K562 (cell line): ENCODE measurements around the gene DGCR8. TPM values are rescaled to one million over a fixed set of nuclear protein-coding genes. Genes with fewer than 3 reads are reported as not detected.

Experiments used
- ATAC-seq: fragments of 200-7000 bp; cut with Tn5 transposase; 3 replicates; pipeline ENCODE4 v1.9.1; 2020; ENCODE audit warnings: moderate library complexity
- BruUV-seq: library from RNA; stranded (reverse); fragments of 400-500 nt; replicated peaks from 2 replicates; lab custom pipeline; 2021; lab: Mats Ljungman, UMichigan
- CTCF ChIA-PET: fragments of 300-600 bp; formaldehyde crosslinking; extraction: SDS; loops from one replicate; lab custom pipeline; 2021; ENCODE audit warnings: low intra/inter-chr PET ratio; lab: Yijun Ruan, JAX
- POLR2A ChIA-PET: fragments of 300-600, 350-650 bp; sonication (Branson Sonifier 250); formaldehyde crosslinking; extraction: SDS; loops from one replicate; lab custom pipeline; 2021; ENCODE audit warnings: antibody characterized with exemption, inconsistent platforms; lab: Yijun Ruan, JAX
- DNase-seq, 4 experiments: peaks; one replicate each; pipeline versions ENCODE4 v3.0.0 to v3.0.0-alpha.2; 2011 to 2018; ENCODE audit warnings: low spot score in 3 of 4, mixed read lengths in 3 of 4; ENCODE audit errors: extremely low read depth in 1 of 4
- FAIRE-seq: peaks from 2 replicates; lab custom pipeline; 2011; peaks lifted over from hg19 to GRCh38; lab: Jason Lieb, UNC
- H2AFZ ChIP-seq: 2 replicates; pipeline ENCODE4 v1.6.0; 2011; ENCODE audit warnings: low read depth, low read length, control low read depth, inconsistent platforms
- H3K27ac ChIP-seq: fragments of 200-600 bp; 3 replicates; pipeline ENCODE4 v1.8.0; 2011; ENCODE audit warnings: low read depth, mild to moderate bottlenecking, control low read depth, inconsistent platforms, low read length, moderate library complexity, mixed read lengths; ENCODE audit errors: extremely low read depth
- H3K27me3 ChIP-seq, 2 experiments: fragments of 300-600 bp in 1 of 2; 2 replicates in 1 of 2; 3 replicates in 1 of 2; pipeline versions ENCODE4 v1.6.0 to v1.8.0; 2011; ENCODE audit warnings: inconsistent platforms in 2 of 2, low read length in 2 of 2, mild to moderate bottlenecking in 1 of 2, mixed read lengths in 1 of 2, moderate library complexity in 1 of 2; ENCODE audit not compliant: control insufficient read depth in 2 of 2, insufficient read depth in 2 of 2
- H3K36me3 ChIP-seq: fragments of 300-600 bp; 3 replicates; pipeline ENCODE4 v1.8.0; 2011; ENCODE audit warnings: mild to moderate bottlenecking, low read length, inconsistent platforms; ENCODE audit not compliant: control insufficient read depth, insufficient read depth
- H3K4me1 ChIP-seq, 2 experiments: fragments of 200-600 bp in 1 of 2; replicated peaks in 1 of 2; 2 replicates in 1 of 2; 3 replicates in 1 of 2; pipeline versions ENCODE4 v1.5.1 to v1.8.0; 2011; ENCODE audit warnings: inconsistent platforms in 2 of 2, low read length in 2 of 2, mild to moderate bottlenecking in 1 of 2, mixed read lengths in 1 of 2, moderate library complexity in 1 of 2; ENCODE audit not compliant: control insufficient read depth in 2 of 2, insufficient read depth in 2 of 2
- H3K4me2 ChIP-seq: 2 replicates; pipeline ENCODE4 v1.6.1; 2011; ENCODE audit warnings: low read length, control low read depth, inconsistent platforms, mixed read lengths; ENCODE audit not compliant: insufficient read depth
- H3K4me3 ChIP-seq: fragments of 200-600 bp; sonication (generic), shearing (Covaris generic); 2 replicates; pipeline ENCODE4 v1.5.1; 2016; ENCODE audit warnings: control low read depth, inconsistent platforms
- H3K79me2 ChIP-seq: fragments of 200-600 bp; 3 replicates; pipeline ENCODE4 v1.8.0; 2011; ENCODE audit warnings: low read length, inconsistent platforms; ENCODE audit not compliant: control insufficient read depth, insufficient read depth
- H3K9ac ChIP-seq, 2 experiments: 2 replicates each; pipeline versions ENCODE4 v1.6.0 to v1.6.1; 2011; ENCODE audit warnings: low read depth in 2 of 2, low read length in 2 of 2, control low read depth in 1 of 2, inconsistent platforms in 1 of 2, mild to moderate bottlenecking in 1 of 2, mixed read lengths in 1 of 2; ENCODE audit not compliant: insufficient read depth in 1 of 2
- H3K9me1 ChIP-seq: one replicate; pipeline ENCODE4 v1.6.0; 2011; ENCODE audit warnings: inconsistent platforms, mild to moderate bottlenecking, low read length, moderate library complexity; ENCODE audit not compliant: control insufficient read depth, insufficient read depth
- H3K9me3 ChIP-seq: replicated peaks from 2 replicates; pipeline ENCODE4 v1.5.1; 2011; ENCODE audit warnings: low read depth, low read length, inconsistent platforms; ENCODE audit not compliant: control insufficient read depth, insufficient read depth
- H4K20me1 ChIP-seq: replicated peaks from 2 replicates; pipeline ENCODE4 v1.6.1; 2011; ENCODE audit warnings: low read length, inconsistent platforms, mixed read lengths; ENCODE audit not compliant: control insufficient read depth, insufficient read depth
- CBX3 ChIP-seq, 2 experiments: IDR thresholded peaks; 1 replicate in 1 of 2; 2 replicates in 1 of 2; pipeline ENCODE4 v1.6.1; 2012; ENCODE audit warnings: inconsistent platforms in 2 of 2, low read length in 2 of 2, borderline replicate concordance in 1 of 2, control low read depth in 1 of 2
- MAFF ChIP-seq: IDR thresholded peaks from 2 replicates; pipeline ENCODE4 v1.6.1; 2012; ENCODE audit warnings: low read length, improper control_type of control experiment
- MAFG ChIP-seq: fragments of 450-650 bp; conservative IDR thresholded peaks from 2 replicates; pipeline ENCODE4 v1.6.1; 2016; ENCODE audit warnings: missing genetic modification characterization, missing compliant biosample characterization
- MYC ChIP-seq, 2 experiments: fragments of 250-450 bp in 1 of 2; sonication (Bioruptor Pico) in 1 of 2; IDR thresholded peaks; 2 replicates each; pipeline versions ENCODE4 v1.5.1 to v1.6.1; 2012 to 2021; ENCODE audit warnings: low read depth in 2 of 2, borderline replicate concordance in 1 of 2, improper control_type of control experiment in 1 of 2, low read length in 1 of 2, mild to moderate bottlenecking in 1 of 2, moderate library complexity in 1 of 2
- POLR2G ChIP-seq: fragments of 200-400 bp; formaldehyde crosslinking; IDR thresholded peaks from 2 replicates; pipeline ENCODE4 v1.6.1; 2017; ENCODE audit warnings: low read depth, mild to moderate bottlenecking, antibody characterized with exemption, low read length, moderate library complexity
- POLR3A ChIP-seq: IDR thresholded peaks from 2 replicates; pipeline ENCODE4 v1.6.1; 2011; ENCODE audit warnings: borderline replicate concordance, mild to moderate bottlenecking, moderate library complexity; ENCODE audit not compliant: insufficient read length, insufficient read depth; ENCODE audit errors: extremely low read depth
- TBL1XR1 ChIP-seq, 2 experiments: IDR thresholded peaks; 2 replicates each; pipeline ENCODE4 v1.6.1; 2012; ENCODE audit warnings: improper control_type of control experiment in 2 of 2, low read length in 2 of 2, mild to moderate bottlenecking in 1 of 2
- TEAD4 ChIP-seq, 2 experiments: sonication (generic) in 1 of 2; formaldehyde crosslinking in 1 of 2; IDR thresholded peaks; 2 replicates each; pipeline versions ENCODE4 v1.6.1 to v1.8.0; 2012 to 2022; ENCODE audit warnings: borderline replicate concordance in 1 of 2, inconsistent platforms in 1 of 2, low read length in 1 of 2, mild to moderate bottlenecking in 1 of 2, missing genetic modification reagents in 1 of 2
- TSC22D4 ChIP-seq: fragments of 450-650 bp; IDR thresholded peaks from 2 replicates; pipeline ENCODE4 v1.6.1; 2016; ENCODE audit warnings: missing genetic modification characterization, missing biosample characterization, control low read depth
- YY1 ChIP-seq, 3 experiments: IDR thresholded peaks; 2 replicates each; pipeline ENCODE4 v1.6.1; 2011; ENCODE audit warnings: low read length in 2 of 3, mild to moderate bottlenecking in 2 of 3, moderate library complexity in 2 of 3, borderline replicate concordance in 1 of 3, control low read depth in 1 of 3, low read depth in 1 of 3; ENCODE audit not compliant: insufficient read depth in 3 of 3, insufficient replicate concordance in 2 of 3, control insufficient read depth in 1 of 3, insufficient read length in 1 of 3; ENCODE audit errors: extremely low read depth in 1 of 3
- ZKSCAN3 ChIP-seq: fragments of 250-450 bp; sonication (Bioruptor Pico); IDR thresholded peaks from 2 replicates; pipeline ENCODE4 v1.4.0; 2020
- ZNF280A ChIP-seq: fragments of 450-650 bp; IDR thresholded peaks from 2 replicates; pipeline ENCODE4 v1.6.1; 2018; ENCODE audit warnings: mild to moderate bottlenecking, low read depth; ENCODE audit not compliant: partially characterized antibody
- ZNF699 ChIP-seq: fragments of 250-450 bp; sonication (Bioruptor Pico); IDR thresholded peaks from 2 replicates; pipeline ENCODE4 v1.8.0; 2021; ENCODE audit warnings: mild to moderate bottlenecking, moderate library complexity; ENCODE audit not compliant: insufficient replicate concordance
- WGBS: fragments of 100-300 bp; shearing (Covaris generic); methylation state at CpG from one replicate; pipeline ENCODE4 v1.1.6; 2016; ENCODE audit warnings: low coverage, mixed read lengths; ENCODE audit not compliant: insufficient coverage; ENCODE audit errors: missing lambda C conversion rate; 5-methylcytosine and 5-hydroxymethylcytosine counted together
- in situ Hi-C: fragments of 300-500 bp; cut with MboI; formaldehyde crosslinking; loops from 4 replicates; pipeline ENCODE4 v1.15.0; 2018; ENCODE audit warnings: inconsistent platforms, mixed read lengths
- intact Hi-C: fragments of 100-400 bp; cut with micrococcal nuclease; formaldehyde crosslinking; loops from 2 replicates; pipeline ENCODE4 v1.14.2; 2022
- polyA plus RNA-seq, 8 experiments: library from polyadenylated mRNA; depleted of rRNA in 4 of 8; stranded (reverse) in 5 of 8; unstranded in 3 of 8; fragments of >200 nt; fragmentation: Nextera tagmentation in 2 of 8; fragmentation: Illumina TruSeq in 1 of 8; extraction: Ambion mirVana in 2 of 8; extraction: Trizol in 1 of 8; gene quantifications; 2 replicates each; pipeline versions ENCODE4 v1.2.1 to v1.2.3, GENCODE V29; 2011 to 2014; ENCODE audit warnings: inconsistent platforms in 1 of 8, missing spikeins in 1 of 8
- total RNA-seq, 7 experiments: library from RNA; depleted of rRNA in 6 of 7; stranded (reverse); fragments of >200 nt in 6 of 7; fragmentation: Illumina TruSeq in 2 of 7; extraction: Trizol in 2 of 7; gene quantifications; 2 replicates each; pipeline versions ENCODE4 v1.2.1 to v1.2.3, GENCODE V29; 2011 to 2021; ENCODE audit warnings: low replicate concordance in 1 of 7
- TF ChIP-seq, protein P1 (sequence below): sonication (generic); formaldehyde crosslinking; IDR thresholded peaks from 2 replicates; pipeline ENCODE4 v1.9.0; 2022; ENCODE audit warnings: mild to moderate bottlenecking, missing genetic modification reagents
- TF ChIP-seq, protein P2 (sequence below), 2 experiments: IDR thresholded peaks; 2 replicates each; pipeline ENCODE4 v1.6.1; 2011; ENCODE audit warnings: borderline replicate concordance in 1 of 2, control low read depth in 1 of 2, low read depth in 1 of 2, low read length in 1 of 2, mild to moderate bottlenecking in 1 of 2, mixed read lengths in 1 of 2, moderate library complexity in 1 of 2; ENCODE audit not compliant: insufficient read depth in 1 of 2, insufficient read length in 1 of 2, poor library complexity in 1 of 2, severe bottlenecking in 1 of 2; ENCODE audit errors: extremely low read depth in 1 of 2

Gene DGCR8
- total and polyA plus RNA-seq, 9 of the 15 experiments (the other 6 are each of a cell fraction or from before 2014, with no cell fraction given), result 5.9 to 144 (median 80.1) TPM

DNA sequence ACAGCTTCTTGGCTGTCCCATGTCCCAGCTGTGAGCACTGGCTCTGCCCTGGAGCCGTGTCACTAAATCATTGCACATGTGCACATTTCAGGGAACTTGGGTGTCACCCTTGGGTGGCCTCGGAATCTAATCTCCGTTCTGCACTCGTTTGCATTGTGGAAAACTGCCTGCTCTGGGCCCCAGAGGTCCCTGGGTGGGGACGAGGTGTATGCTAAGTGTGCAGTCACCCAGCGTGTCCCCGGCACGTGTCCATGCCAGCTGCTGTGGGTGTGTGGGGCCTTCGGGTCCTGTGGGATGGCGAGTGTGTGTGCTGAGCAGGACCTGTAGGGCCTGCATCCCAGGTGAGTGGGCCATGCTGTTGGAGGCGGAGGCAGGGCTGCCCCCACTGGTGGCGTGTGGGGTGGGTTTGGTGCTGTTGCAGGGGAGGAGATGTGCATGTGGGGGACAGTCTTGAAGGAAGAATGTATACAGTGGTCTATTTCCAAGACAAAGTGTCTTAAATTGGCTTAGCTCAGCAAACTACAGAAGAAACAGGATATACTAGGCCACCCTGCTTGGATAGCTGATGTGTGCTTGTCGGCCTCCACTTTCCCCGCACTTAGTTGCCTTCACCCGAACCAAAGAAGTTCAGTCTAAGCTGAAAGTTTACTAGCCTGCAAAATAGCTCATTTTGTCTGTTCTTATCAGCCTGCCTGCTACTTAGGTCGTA is 44.5 kb upstream of the DGCR8 start:
- Histone ChIP-seq H2AFZ (no peak overlapping the region), H3K9me3 (no peaks in the 10 kb centered on the region), H3K79me2 (peaks cover 50% of the 10 kb centered on the region), H3K4me2 (no peak overlapping the region), H3K9me1 (peaks cover 16% of the 10 kb centered on the region), H3K27me3 (no peaks in the 10 kb centered on the region), H3K27ac (no peak overlapping the region), H3K4me1 (peaks cover 11 to 63% of the 10 kb centered on the region in 2 experiments; a peak in 4 of 5 replicates), H3K36me3 (peaks cover 78% of the 10 kb centered on the region; the same call in 2 of the 3 replicates), H3K9ac (peak overlapping the region in 1 of 2 experiments; percentile 86; a peak in 3 of 4 replicates), H4K20me1 (peaks cover 66% of the 10 kb centered on the region), H3K4me3 (no peak overlapping the region)
- in situ Hi-C loops, result no loop called here
- no TSS peak for BruUV-seq
- ATAC-seq (peak; percentile 64), DNase-seq (peak in 2 of 4 experiments; percentile 77 to 82), FAIRE-seq (peak; percentile 60)
- intact Hi-C loops, result no loop called here
- WGBS, result 47% methylated on average over 16 of the region's 16 CpGs
- ChIA-PET CTCF (no interaction called here), POLR2A (interaction anchor here (0.6 to 6.4 kb wide), 20 partner anchors 8 to 1560 kb away, joined by 3 to 54 read pairs (median 4); partner anchors contain the start of genes TANGO2 and TRMT2A)
- TF ChIP-seq, protein P1, sequence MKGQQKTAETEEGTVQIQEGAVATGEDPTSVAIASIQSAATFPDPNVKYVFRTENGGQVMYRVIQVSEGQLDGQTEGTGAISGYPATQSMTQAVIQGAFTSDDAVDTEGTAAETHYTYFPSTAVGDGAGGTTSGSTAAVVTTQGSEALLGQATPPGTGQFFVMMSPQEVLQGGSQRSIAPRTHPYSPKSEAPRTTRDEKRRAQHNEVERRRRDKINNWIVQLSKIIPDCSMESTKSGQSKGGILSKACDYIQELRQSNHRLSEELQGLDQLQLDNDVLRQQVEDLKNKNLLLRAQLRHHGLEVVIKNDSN (CRISPR knock-in tag), result no peak
- TF ChIP-seq ZNF280A (no peak), CBX3 (IDR thresholded peaks at IDR 0.05; ENCODE audit: borderline replicate concordance in 1 of 2, low read length in 2 of 2) (0 out of 3 replicates have a peak, but pooled peaks of 1 of the 2 experiments have one; percentile 24), ZNF699 (CRISPR knock-in tag) (no peak), TBL1XR1 (IDR thresholded peaks at IDR 0.05; ENCODE audit: low read length in 2 of 2) (peak in 1 of 2 experiments; percentile 77; a peak in 1 of 4 replicates), YY1 (IDR thresholded peaks at IDR 0.05; ENCODE audit: borderline replicate concordance in 1 of 3, control insufficient read depth in 1 of 3, extremely low read depth in 1 of 3, insufficient read depth in 3 of 3, insufficient read length in 1 of 3, insufficient replicate concordance in 2 of 3, low read depth in 1 of 3, low read length in 2 of 3) (no peak), POLR3A (no peak), MAFG (tag) (peak; percentile 51), TEAD4 (IDR thresholded peaks at IDR 0.05; ENCODE audit: low read length) (peak; percentile 80), TEAD4 (CRISPR knock-in tag; IDR thresholded peaks at IDR 0.05; ENCODE audit: borderline replicate concordance) (no peak), ZKSCAN3 (CRISPR knock-in tag) (no peak), POLR2G (peak; percentile 61), TSC22D4 (tag) (no peak), MYC (IDR thresholded peaks at IDR 0.05; ENCODE audit: low read depth, low read length) (peak; percentile 59), MYC (CRISPR knock-in tag; IDR thresholded peaks at IDR 0.05; ENCODE audit: borderline replicate concordance, low read depth) (no peak), MAFF (peak; percentile 44)
- TF ChIP-seq, protein P2, sequence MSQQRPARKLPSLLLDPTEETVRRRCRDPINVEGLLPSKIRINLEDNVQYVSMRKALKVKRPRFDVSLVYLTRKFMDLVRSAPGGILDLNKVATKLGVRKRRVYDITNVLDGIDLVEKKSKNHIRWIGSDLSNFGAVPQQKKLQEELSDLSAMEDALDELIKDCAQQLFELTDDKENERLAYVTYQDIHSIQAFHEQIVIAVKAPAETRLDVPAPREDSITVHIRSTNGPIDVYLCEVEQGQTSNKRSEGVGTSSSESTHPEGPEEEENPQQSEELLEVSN (IDR thresholded peaks at IDR 0.05; ENCODE audit: borderline replicate concordance in 1 of 2, extremely low read depth in 1 of 2, insufficient read depth in 1 of 2, insufficient read length in 1 of 2, low read depth in 1 of 2, low read length in 1 of 2, poor library complexity in 1 of 2, severe bottlenecking in 1 of 2), result peak; percentile 31 to 41
